Esophagus squamous epithelium (tissue), 5 donors: Measurements from ENCODE around the gene MAN2B1. TPM values are rescaled to one million over a fixed set of nuclear protein-coding genes. Genes with fewer than 3 reads are reported as not detected.

Experiments
- DNase-seq: peaks from one replicate; lab custom pipeline; 2025; lab: John Stamatoyannopoulos, UW
- H3K27ac ChIP-seq, 4 donors: fragments of 200-600 bp; sonication (generic); one replicate each; pipeline ENCODE4 v1.5.1; 2016 to 2019; ENCODE audit warnings: mild to moderate bottlenecking in 1 of 4
- H3K27me3 ChIP-seq, 4 donors: fragments of 200-600 bp; sonication (generic); 1 replicate in 3 of 4; 2 replicates in 1 of 4; pipeline versions ENCODE4 v1.5.1 to v1.6.0; 2017 to 2021; ENCODE audit warnings: antibody characterized with exemption in 1 of 4
- H3K36me3 ChIP-seq, 3 donors: fragments of 200-600 bp; sonication (generic); one replicate each; pipeline ENCODE4 v1.5.1; 2016 to 2019
- H3K4me1 ChIP-seq, 3 donors: fragments of 200-600 bp; sonication (generic); one replicate each; pipeline ENCODE4 v1.5.1; 2017 to 2019
- H3K4me3 ChIP-seq, 4 donors: fragments of 200-600 bp; sonication (generic); 1 replicate in 3 of 4; 2 replicates in 1 of 4; pipeline ENCODE4 v1.5.1; 2016 to 2019; ENCODE audit warnings: mild to moderate bottlenecking in 2 of 4, moderate library complexity in 1 of 4
- H3K9me3 ChIP-seq, 3 donors: fragments of 200-600 bp; sonication (generic); one replicate each; pipeline ENCODE4 v1.5.1; 2016 to 2019
- POLR2A ChIP-seq, 4 donors: fragments of 450-650 bp; IDR thresholded peaks; one replicate each; pipeline ENCODE4 v1.6.1; 2017; ENCODE audit warnings: antibody characterized with exemption in 4 of 4, mild to moderate bottlenecking in 4 of 4, moderate library complexity in 3 of 4
- WGBS, 2 donors: methylation state at CpG; one replicate each; pipeline ENCODE4 v1.1.5; 2018; 5-methylcytosine and 5-hydroxymethylcytosine counted together
- intact Hi-C: fragments of 100-400 bp; cut with DNase I; formaldehyde crosslinking; loops from one replicate; pipeline ENCODE4 v1.15.0; 2022
- total RNA-seq, 4 donors: library from RNA; depleted of rRNA; stranded (reverse); fragments of >200 nt; gene quantifications; one replicate each; pipeline ENCODE4 v1.1.0, GENCODE V29; 2016
- TF ChIP-seq, protein P1 (sequence below), 6 experiments: fragments of 450-650 bp in 4 of 6; fragments of 200-600 bp in 2 of 6; sonication (generic) in 2 of 6; IDR thresholded peaks; one replicate each; pipeline ENCODE4 v1.5.1; 2016 to 2019; ENCODE audit warnings: antibody characterized with exemption in 6 of 6, mild to moderate bottlenecking in 4 of 6, moderate library complexity in 4 of 6
- donor health status: DM: yes; HTN: yes; CAD: no.

Gene MAN2B1
- total RNA-seq, 4 donors from 2014 or later = 25.5 to 55.5 (median 39.4) TPM

DNA sequence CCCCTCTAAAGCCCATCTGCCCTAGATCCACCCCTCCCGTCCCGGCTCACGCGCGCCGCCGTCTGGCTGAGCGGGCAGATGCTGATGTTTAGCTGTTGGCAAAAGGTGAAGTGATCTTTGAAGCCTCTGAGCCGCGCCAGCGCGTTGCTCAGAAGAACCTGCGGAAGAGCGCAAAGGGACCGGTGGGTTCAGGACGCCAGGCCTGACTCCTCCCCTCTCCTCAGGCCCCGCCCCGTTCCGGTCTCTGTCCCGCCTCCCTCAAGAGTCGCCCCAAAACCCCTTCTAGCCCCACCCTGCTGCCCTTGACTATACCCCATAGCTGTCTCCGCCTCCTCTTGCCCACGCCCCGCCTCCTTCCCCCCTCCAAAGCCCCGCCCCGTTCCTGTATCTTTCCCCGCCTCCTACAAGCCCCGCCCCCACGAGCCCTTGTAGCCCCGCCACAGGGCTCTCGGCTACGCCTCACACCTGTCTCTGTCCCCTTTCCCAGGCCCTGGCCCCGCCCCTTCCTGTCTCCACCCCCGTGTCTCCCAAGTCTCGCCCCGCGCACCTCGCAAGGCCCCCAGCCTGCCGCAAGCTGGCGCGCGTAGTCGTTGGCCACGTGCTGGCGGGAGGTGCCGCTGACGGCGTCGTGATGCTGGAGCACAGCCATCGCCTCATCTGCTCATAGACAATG lies 9.5 kb downstream of the MAN2B1 start:
- intact Hi-C loops = no loop called here
- Histone ChIP-seq H3K4me3 (no peak overlapping the region), H3K36me3 (peaks cover 4 to 89% (median 15%) of the 10 kb centered on the region in 3 donors), H3K27me3 (no peaks in the 10 kb centered on the region), H3K9me3 (no peaks in the 10 kb centered on the region), H3K4me1 (no peaks in the 10 kb centered on the region), H3K27ac (no peak overlapping the region)
- no peak for TF ChIP-seq POLR2A (IDR thresholded peaks at IDR 0.05)
- TF ChIP-seq, protein P1, sequence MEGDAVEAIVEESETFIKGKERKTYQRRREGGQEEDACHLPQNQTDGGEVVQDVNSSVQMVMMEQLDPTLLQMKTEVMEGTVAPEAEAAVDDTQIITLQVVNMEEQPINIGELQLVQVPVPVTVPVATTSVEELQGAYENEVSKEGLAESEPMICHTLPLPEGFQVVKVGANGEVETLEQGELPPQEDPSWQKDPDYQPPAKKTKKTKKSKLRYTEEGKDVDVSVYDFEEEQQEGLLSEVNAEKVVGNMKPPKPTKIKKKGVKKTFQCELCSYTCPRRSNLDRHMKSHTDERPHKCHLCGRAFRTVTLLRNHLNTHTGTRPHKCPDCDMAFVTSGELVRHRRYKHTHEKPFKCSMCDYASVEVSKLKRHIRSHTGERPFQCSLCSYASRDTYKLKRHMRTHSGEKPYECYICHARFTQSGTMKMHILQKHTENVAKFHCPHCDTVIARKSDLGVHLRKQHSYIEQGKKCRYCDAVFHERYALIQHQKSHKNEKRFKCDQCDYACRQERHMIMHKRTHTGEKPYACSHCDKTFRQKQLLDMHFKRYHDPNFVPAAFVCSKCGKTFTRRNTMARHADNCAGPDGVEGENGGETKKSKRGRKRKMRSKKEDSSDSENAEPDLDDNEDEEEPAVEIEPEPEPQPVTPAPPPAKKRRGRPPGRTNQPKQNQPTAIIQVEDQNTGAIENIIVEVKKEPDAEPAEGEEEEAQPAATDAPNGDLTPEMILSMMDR (IDR thresholded peaks at IDR 0.05) = no peak
- WGBS, 2 donors = 81 to 84% methylated on average over 29 to 30 of the region's 50 CpGs
- no peak for DNase-seq

- H3K36me3 ChIP-seq = peaks cover 4 to 85% (median 8%) of the 10 kb centered on the region in 3 donors
- H3K27ac ChIP-seq = no peak overlapping the region
- no peaks in the 10 kb centered on the region for H3K9me3 ChIP-seq
- intact Hi-C loops = no loop called here
- no peaks in the 10 kb centered on the region for H3K4me1 ChIP-seq
- H3K27me3 ChIP-seq = no peaks in the 10 kb centered on the region
- 94 to 96% methylated on average over 8 of the region's 8 CpGs for WGBS, 2 donors
- no peak for DNase-seq
- TF ChIP-seq, protein P1 (IDR thresholded peaks at IDR 0.05) = no peak
- no peak for TF ChIP-seq POLR2A (IDR thresholded peaks at IDR 0.05)
- H3K4me3 ChIP-seq = no peak overlapping the region
These were observed 11.0 kb downstream of the MAN2B1 start for GRCh38 chr19:12655546-12655945.

- Histone ChIP-seq H3K27me3 (no peaks in the 10 kb centered on the region), H3K4me3 (no peak overlapping the region), H3K4me1 (peaks cover 11 to 14% (median 11%) of the 10 kb centered on the region in 3 donors), H3K27ac (no peak overlapping the region), H3K36me3 (peaks cover 0 to 51% (median 4%) of the 10 kb centered on the region in 3 donors), H3K9me3 (no peaks in the 10 kb centered on the region)
- no peak for DNase-seq
- 93 to 96% methylated on average over 5 to 6 of the region's 6 CpGs for whole genome bisulfite sequencing, 2 donors
- no peak for TF ChIP-seq POLR2A (IDR thresholded peaks at IDR 0.05)
- TF ChIP-seq, protein P1 (IDR thresholded peaks at IDR 0.05) = no peak
- intact Hi-C loops = no loop called here
These were observed 14.3 kb downstream of the MAN2B1 start for GRCh38 chr19:12652219-12652618.

DNA sequence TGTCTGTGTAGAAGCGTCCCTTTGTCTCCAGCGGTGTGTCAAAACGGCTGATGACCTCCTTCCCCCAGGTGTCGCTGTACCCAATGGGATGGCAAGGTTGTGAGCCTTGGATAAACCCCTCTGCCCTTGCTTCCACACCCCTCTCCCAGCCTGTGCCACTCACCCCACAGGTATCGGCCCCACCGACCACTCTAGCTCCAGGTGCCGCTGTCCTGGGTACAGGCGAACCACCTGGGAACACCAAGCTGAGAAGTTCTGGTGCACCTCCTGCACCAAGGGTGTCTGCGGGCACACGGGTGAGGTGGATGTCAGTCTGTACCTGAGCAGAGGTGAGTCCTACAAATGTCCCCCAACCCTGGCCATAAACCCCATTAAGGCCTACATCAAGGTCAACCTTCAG lies 16.6 kb downstream of the MAN2B1 start:
- Histone ChIP-seq H3K36me3 (peaks cover 0 to 29% (median 4%) of the 10 kb centered on the region in 3 donors), H3K27me3 (no peaks in the 10 kb centered on the region), H3K4me3 (no peak overlapping the region), H3K27ac (no peak overlapping the region), H3K9me3 (no peaks in the 10 kb centered on the region), H3K4me1 (peaks cover 11 to 15% (median 12%) of the 10 kb centered on the region in 3 donors)
- 93 to 96% methylated on average over 6 to 10 of the region's 10 CpGs for WGBS, 2 donors
- DNase-seq = no peak
- TF ChIP-seq POLR2A (IDR thresholded peaks at IDR 0.05) = no peak
- TF ChIP-seq, protein P1 (IDR thresholded peaks at IDR 0.05) = no peak
- intact Hi-C loops = no loop called here

GRCh38 chr19:12648088-12648487 lies 18.5 kb downstream of the MAN2B1 start:
- no peak for DNase-seq
- WGBS, 2 donors = 11 to 24% methylated on average over 3 to 24 of the region's 29 CpGs
- peak overlapping the region in 3 of 4 donors; percentile 32 to 57 (median 35) for H3K4me3 ChIP-seq

More at GRCh38 chr19:12648088-12648487, 18.5 kb downstream of the MAN2B1 start:
- no peaks in the 10 kb centered on the region for H3K9me3 ChIP-seq
- no peak overlapping the region for H3K27ac ChIP-seq
- TF ChIP-seq, protein P1 (IDR thresholded peaks at IDR 0.05) = no peak
- no peak for TF ChIP-seq POLR2A (IDR thresholded peaks at IDR 0.05)
- peaks cover 0 to 17% (median 0%) of the 10 kb centered on the region in 3 donors for H3K36me3 ChIP-seq
- intact Hi-C loops = no loop called here
- H3K4me1 ChIP-seq = peaks cover 11 to 15% (median 12%) of the 10 kb centered on the region in 3 donors
- H3K27me3 ChIP-seq = no peaks in the 10 kb centered on the region
